Naive thymus-derived CD8-positive, alpha-beta T cell (primary cell): ENCODE data around the gene TBC1D9B. TPM values are rescaled to one million over a fixed set of nuclear protein-coding genes. Genes with fewer than 3 reads are reported as not detected.

Source experiments
- ATAC-seq, 2 donors: fragments of 150-1000 bp; cut with Tn5 transposase in 1 of 2; sonication (Bioruptor Pico), chemical (Tn5 transposase) in 1 of 2; 1 replicate in 1 of 2; 2 replicates in 1 of 2; pipeline ENCODE4 v1.10.0; 2021; ENCODE audit warnings: mild to moderate bottlenecking in 2 of 2, moderate library complexity in 2 of 2
- POLR2A ChIA-PET: fragments of 350-600 bp; sonication (Branson Sonifier 250); formaldehyde crosslinking; loops from one replicate; lab custom pipeline; 2021; ENCODE audit warnings: antibody characterized with exemption; lab: Charles Lee
- DNase-seq, 10 donors: peaks; one replicate each; pipeline versions ENCODE4 v3.0.0 to v3.0.0-alpha.2; 2020 to 2022
- H3K27ac Mint-ChIP-seq, 10 donors: one replicate each; pipeline ENCODE4 v1.8.0; 2020 to 2022; ENCODE audit warnings: mild to moderate bottlenecking in 10 of 10, mixed read lengths in 10 of 10, moderate library complexity in 4 of 10, inconsistent platforms in 1 of 10
- H3K27me3 Mint-ChIP-seq, 5 donors: one replicate each; pipeline ENCODE4 v1.8.0; 2021 to 2022; ENCODE audit warnings: mixed read lengths in 5 of 5
- H3K36me3 Mint-ChIP-seq, 3 donors: one replicate each; pipeline ENCODE4 v1.8.0; 2020 to 2022; ENCODE audit warnings: mixed read lengths in 3 of 3, mild to moderate bottlenecking in 2 of 3, inconsistent platforms in 1 of 3
- H3K4me1 Mint-ChIP-seq, 4 donors: one replicate each; pipeline ENCODE4 v1.8.0; 2021 to 2022; ENCODE audit warnings: mixed read lengths in 4 of 4
- H3K4me3 Mint-ChIP-seq, 10 donors: one replicate each; pipeline ENCODE4 v1.8.0; 2020 to 2022; ENCODE audit warnings: mild to moderate bottlenecking in 10 of 10, mixed read lengths in 10 of 10, moderate library complexity in 6 of 10, inconsistent platforms in 1 of 10
- H3K9me3 Mint-ChIP-seq, 9 donors: one replicate each; pipeline ENCODE4 v1.8.0; 2020 to 2022; ENCODE audit warnings: mixed read lengths in 9 of 9, mild to moderate bottlenecking in 3 of 9, inconsistent platforms in 1 of 9, moderate library complexity in 1 of 9
- polyA plus RNA-seq, 3 donors: library from polyadenylated mRNA; unstranded; fragments of 300-500 nt; fragmentation: Illumina TruSeq; gene quantifications; one replicate each; pipeline ENCODE4 v1.2.3, GENCODE V29; 2021
- total RNA-seq, 8 experiments: library from RNA in 2 of 8; stranded (reverse) in 2 of 8; gene quantifications; one replicate each; pipeline ENCODE4 v1.2.3 and lab custom pipeline; 2021 to 2026

TBC1D9B gene
- total RNA-seq (10 to 100 TPM; 88.1 to 89.2 TPM), polyA plus RNA-seq (10 to 100 TPM; 11.0 to 40.6 (median 20.8) TPM), total RNA-seq (lab: John Stamatoyannopoulos, UW) (99.2 to 138 (median 119) reads per million in 6 experiments)

DNA sequence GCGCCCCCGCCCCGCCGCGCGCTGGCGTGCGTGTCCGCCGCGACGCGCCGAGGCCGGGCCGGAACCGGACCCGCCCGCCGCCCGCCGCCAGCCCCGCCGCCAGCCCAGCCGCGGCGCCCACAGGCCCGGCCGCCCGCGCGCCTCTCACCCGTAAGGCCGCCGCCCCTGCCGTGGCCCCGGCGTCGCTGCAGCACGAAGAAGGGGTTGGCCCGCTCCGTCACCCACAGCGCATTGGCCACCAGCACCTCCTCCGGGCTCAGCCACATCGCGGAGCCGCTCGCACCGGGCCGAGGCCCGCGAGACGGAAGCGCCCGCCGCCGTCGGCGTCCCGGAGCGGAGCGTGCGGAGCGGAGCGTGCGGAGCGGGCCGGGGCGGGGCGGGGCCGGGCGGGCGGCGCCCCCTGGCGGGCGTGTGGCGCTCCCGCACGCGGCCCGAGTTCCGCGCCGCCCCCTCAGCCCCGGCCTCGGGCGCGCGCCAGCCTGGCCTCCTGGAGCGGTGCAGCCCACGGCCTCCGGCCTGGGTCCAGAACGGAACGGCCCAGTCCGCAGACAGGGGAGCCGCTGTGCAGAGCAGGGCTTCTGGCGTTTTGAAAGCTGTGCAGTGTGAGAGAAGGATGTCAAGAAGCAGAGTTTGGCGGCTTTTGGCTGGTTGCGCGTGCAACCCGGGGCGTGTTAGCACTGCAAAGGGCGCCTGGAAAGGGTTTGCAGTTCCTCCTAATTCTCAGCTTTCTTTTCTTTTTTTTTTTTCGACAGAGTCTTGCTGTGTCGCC, at the start of gene TBC1D9B:
Gene TBC1D9B (minus strand): TSS at position 342 of the 769 bp plus-strand sequence. CDS start 76 bp downstream, at position 266.
- H3K9me3 Mint-ChIP-seq, result no peaks in the 10 kb centered on the region
- peak within 1 kb of the TSS; percentile 58 to 91 (median 86) for H3K27ac Mint-ChIP-seq
- peak; percentile 52 to 86 (median 73) for DNase-seq
- H3K4me3 Mint-ChIP-seq, result peak within 1 kb of the TSS; percentile 82 to 95 (median 89)
- POLR2A ChIA-PET, result interaction anchor here (0.8 to 1.3 kb wide), 6 partner anchors 47 to 106 kb away, joined by 3 to 6 read pairs (median 3); partner anchors contain the start of gene MRNIP
- H3K27me3 Mint-ChIP-seq, result no peaks in the 10 kb centered on the region
- peaks cover 7 to 34% (median 28%) of the 10 kb centered on the region in 4 donors for H3K4me1 Mint-ChIP-seq
- ATAC-seq, result peak; percentile 91 to 95
- H3K36me3 Mint-ChIP-seq, result peaks cover 0 to 19% (median 0%) of the 10 kb centered on the region in 3 donors

DNA sequence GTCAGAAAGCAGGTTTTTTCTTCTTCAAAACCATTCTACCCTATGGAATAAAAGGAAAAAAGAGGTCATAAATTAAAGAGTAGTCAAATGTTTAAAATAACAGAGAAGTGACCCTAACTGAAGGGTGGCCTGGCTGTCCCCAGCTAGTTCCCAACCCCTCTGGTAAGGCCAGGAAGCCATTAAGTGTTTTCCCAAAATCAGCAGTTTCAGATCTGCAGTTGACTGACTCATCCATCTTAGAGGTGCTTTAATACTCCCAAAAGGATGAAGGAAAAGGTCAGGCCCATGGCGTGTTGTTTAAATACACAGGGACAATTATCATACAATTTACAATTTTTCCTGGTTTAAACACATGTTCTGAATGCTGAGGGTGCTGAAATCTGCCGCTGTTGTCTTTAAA, 47.9 kb upstream of the TBC1D9B start:
- H3K4me1 Mint-ChIP-seq, result no peaks in the 10 kb centered on the region
- no peak overlapping the region for H3K27ac Mint-ChIP-seq
- H3K27me3 Mint-ChIP-seq, result no peaks in the 10 kb centered on the region
- peaks cover 12 to 45% (median 18%) of the 10 kb centered on the region in 3 donors for H3K36me3 Mint-ChIP-seq
- ATAC-seq, result no peak
- H3K9me3 Mint-ChIP-seq, result no peaks in the 10 kb centered on the region
- POLR2A ChIA-PET, result no interaction called here
- no peak overlapping the region for H3K4me3 Mint-ChIP-seq
- no peak for DNase-seq

DNA sequence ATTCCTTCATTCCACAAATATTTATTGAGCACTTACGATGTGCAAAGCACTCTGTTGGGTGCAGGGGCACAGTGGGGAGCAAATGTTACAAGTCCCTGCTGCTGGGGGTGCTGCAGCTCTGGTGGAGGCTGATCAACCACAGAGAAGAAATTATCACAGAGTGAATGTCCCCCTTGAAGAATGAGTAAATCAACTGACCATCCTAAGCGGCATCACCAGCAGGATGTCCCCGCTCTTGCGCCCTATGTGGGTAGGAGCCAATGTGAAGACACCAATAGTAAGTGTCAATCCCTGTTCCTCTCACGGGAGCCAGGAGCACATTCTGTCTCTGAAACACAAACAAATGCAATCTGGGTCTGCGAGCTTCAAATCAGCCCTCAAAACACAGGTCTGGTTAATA, 47.4 kb upstream of the TBC1D9B start:
- Mint-ChIP-seq H3K36me3 (peaks cover 14 to 40% (median 18%) of the 10 kb centered on the region in 3 donors), H3K4me3 (no peak overlapping the region), H3K4me1 (no peaks in the 10 kb centered on the region), H3K9me3 (no peaks in the 10 kb centered on the region), H3K27me3 (no peaks in the 10 kb centered on the region), H3K27ac (peak overlapping the region in 1 of 10 donors; percentile 52)
- POLR2A ChIA-PET, result no interaction called here
- no peak for ATAC-seq
- no peak for DNase-seq

DNA sequence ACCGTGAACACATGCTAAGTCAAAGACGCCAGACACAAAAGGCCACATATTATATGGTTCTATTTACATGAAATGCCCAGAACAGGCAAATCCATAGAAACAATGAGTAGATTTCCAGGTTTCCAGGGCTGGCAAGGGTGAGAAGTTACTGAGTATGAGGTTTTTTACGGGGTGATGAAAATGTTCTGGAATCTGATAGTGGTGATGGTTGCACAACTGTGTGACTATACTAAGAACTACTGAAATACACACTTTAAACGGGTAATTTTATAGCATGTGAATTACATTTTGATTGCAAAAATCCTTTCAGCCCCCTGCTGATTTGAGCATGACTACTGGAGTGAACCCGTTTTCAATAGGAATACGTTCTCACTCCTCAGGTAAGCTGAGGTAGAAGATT, 46.7 kb upstream of the TBC1D9B start:
- POLR2A ChIA-PET, result no interaction called here
- H3K4me3 Mint-ChIP-seq, result no peak overlapping the region
- H3K27ac Mint-ChIP-seq, result no peak overlapping the region

DNA sequence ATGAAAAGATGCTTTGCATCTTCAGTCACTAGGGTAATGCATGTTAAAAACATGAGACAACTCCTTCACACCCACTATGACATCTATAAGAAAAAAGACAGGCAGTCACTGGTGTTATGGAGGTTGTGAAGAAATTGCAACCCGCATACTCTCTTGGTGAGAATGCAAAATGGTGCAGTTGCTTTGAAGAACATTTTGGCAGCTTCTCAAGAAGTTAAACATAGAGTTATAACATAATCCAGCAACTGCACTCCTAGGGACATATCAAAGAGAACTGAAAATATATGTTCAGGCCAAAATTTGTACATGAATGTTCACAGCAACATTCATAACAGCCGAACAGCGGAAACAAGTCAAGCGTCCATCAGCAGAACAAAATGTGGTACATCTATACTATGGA, 46.3 kb upstream of the TBC1D9B start:
- peaks cover 14 to 37% (median 18%) of the 10 kb centered on the region in 3 donors for H3K36me3 Mint-ChIP-seq
- H3K9me3 Mint-ChIP-seq, result no peaks in the 10 kb centered on the region
- no peak overlapping the region for H3K4me3 Mint-ChIP-seq
- no peak for ATAC-seq
- H3K27me3 Mint-ChIP-seq, result no peaks in the 10 kb centered on the region
- no peak for DNase-seq
- POLR2A ChIA-PET, result no interaction called here
- H3K27ac Mint-ChIP-seq, result no peak overlapping the region
- H3K4me1 Mint-ChIP-seq, result no peaks in the 10 kb centered on the region

More for the DNA sequence above, 46.7 kb upstream of the TBC1D9B start:
- DNase-seq (no peak), ATAC-seq (no peak)
- no peaks in the 10 kb centered on the region for H3K4me1 Mint-ChIP-seq
- no peaks in the 10 kb centered on the region for H3K9me3 Mint-ChIP-seq
- no peaks in the 10 kb centered on the region for H3K27me3 Mint-ChIP-seq
- peaks cover 14 to 40% (median 18%) of the 10 kb centered on the region in 3 donors for H3K36me3 Mint-ChIP-seq

DNA sequence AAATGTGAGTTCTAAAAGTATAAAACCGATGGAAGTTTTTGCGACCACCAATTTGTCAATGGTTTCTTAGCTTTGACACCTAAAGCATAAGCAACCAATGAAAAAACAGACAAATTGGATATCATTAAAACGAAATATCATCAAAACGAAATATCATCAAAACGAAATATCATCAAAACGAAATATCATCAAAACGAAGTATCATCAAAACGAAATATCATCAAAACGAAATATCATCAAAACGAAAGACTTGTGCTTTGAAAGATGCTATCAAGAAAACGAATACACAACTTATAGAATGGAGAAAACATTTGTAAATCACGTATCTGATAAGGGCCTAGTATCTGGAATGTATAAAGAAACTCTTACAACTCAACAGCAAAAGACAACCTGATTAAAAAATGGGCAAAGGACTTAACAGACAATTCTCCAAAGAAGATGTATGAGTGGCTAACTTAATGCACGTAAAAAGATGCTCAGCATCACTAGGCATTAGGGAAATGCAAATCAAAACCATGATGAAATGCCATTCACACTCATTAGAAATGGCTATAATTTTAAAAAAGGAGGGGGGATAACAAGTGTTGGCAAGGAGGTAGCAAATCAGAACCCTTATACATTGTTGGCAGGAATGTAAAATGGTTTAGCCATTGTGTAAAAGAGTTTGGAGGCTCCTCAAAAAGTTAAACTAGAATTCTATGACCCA, 29.4 kb upstream of the TBC1D9B start:
- Mint-ChIP-seq H3K4me3 (no peak overlapping the region), H3K27me3 (peaks cover 0 to 2% (median 0%) of the 10 kb centered on the region in 5 donors), H3K27ac (no peak overlapping the region), H3K36me3 (peaks cover 0 to 2% (median 0%) of the 10 kb centered on the region in 3 donors), H3K4me1 (no peaks in the 10 kb centered on the region), H3K9me3 (no peaks in the 10 kb centered on the region)
- no peak for DNase-seq
- ATAC-seq, result no peak
- POLR2A ChIA-PET, result no interaction called here

DNA sequence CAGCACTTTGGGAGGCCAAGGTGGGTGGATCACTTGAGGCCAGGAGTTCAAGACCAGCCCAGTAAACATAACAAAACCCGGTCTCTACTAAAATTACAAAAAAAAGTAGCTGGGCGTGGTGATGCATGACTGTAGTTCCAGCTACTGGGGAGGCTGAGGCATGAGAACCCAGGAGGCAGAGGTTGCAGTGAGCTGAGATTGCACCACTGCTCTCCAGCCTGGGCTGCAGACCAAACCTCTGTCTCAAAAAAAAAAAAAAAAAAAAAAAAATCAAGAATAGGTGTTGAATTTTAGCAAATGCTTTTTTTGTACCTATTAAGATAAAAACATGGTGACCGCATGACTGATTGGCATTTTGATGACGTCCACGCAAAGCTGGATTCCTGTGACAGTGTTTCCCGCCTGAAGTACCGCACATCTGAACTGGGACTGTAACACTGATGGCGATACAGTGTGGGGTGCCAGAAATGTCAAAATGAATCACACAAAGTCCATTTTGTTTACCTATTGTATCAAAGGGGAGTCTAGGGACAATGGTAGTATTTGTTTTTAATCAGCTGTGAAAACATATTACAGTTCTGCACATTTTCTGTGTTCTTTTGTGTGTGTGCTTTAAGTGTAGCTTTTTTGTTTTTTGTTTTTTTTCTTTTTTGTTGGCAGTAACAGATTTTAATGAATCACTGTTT, 23.2 kb upstream of the TBC1D9B start:
- no peak overlapping the region for H3K4me3 Mint-ChIP-seq
- H3K4me1 Mint-ChIP-seq, result no peaks in the 10 kb centered on the region
- DNase-seq (no peak), ATAC-seq (no peak)
- no peaks in the 10 kb centered on the region for H3K36me3 Mint-ChIP-seq
- peaks cover 0 to 1% (median 0%) of the 10 kb centered on the region in 5 donors for H3K27me3 Mint-ChIP-seq
- no peaks in the 10 kb centered on the region for H3K9me3 Mint-ChIP-seq
- POLR2A ChIA-PET, result no interaction called here
- no peak overlapping the region for H3K27ac Mint-ChIP-seq

DNA sequence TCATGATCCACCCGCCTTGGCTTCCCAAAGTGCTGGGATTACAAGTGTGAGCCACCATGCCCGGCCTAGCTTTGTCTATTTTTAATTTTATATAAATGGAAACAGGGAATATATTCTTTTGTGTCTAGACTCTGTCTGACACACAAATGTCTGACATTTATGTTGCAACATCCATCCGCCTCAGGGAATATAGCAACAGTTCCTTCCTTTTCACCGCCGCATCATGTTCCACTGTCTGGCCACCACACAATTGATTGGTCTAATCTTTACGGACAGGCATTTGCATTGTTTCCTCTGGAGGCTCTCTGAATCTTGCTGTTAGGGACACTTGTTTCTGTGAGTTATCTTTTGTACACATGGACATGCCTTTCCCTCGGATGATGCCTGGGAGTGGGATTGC, 20.1 kb upstream of the TBC1D9B start:
- DNase-seq (no peak), ATAC-seq (no peak)
- H3K36me3 Mint-ChIP-seq, result no peaks in the 10 kb centered on the region
- H3K4me3 Mint-ChIP-seq, result no peak overlapping the region
- H3K4me1 Mint-ChIP-seq, result peaks cover 0 to 3% (median 0%) of the 10 kb centered on the region in 4 donors
- peaks cover 0 to 1% (median 0%) of the 10 kb centered on the region in 5 donors for H3K27me3 Mint-ChIP-seq
- POLR2A ChIA-PET, result no interaction called here
- H3K9me3 Mint-ChIP-seq, result no peaks in the 10 kb centered on the region
- no peak overlapping the region for H3K27ac Mint-ChIP-seq

DNA sequence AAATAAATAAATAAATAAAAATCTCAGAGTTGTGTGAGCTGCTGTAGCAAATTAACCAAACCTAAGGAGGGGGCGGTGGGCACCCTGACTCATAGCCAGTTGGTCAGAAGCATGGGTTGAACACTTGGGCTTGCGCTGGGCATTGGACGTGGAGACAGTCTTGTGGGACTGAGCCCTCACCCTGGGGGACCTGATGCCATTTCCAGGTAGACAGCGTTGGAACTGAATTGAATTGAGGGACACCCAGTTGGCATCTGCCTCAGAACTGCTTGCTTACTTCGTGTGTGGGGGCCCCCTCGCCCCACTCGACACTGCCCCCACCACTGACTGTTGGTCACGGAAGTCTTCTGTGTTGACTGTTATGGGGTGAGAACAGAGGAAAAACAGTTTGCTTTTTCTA, 19.0 kb upstream of the TBC1D9B start:
- Mint-ChIP-seq H3K36me3 (no peaks in the 10 kb centered on the region), H3K27ac (no peak overlapping the region), H3K9me3 (no peaks in the 10 kb centered on the region), H3K27me3 (peaks cover 0 to 1% (median 0%) of the 10 kb centered on the region in 5 donors), H3K4me1 (peaks cover 0 to 3% (median 0%) of the 10 kb centered on the region in 4 donors), H3K4me3 (no peak overlapping the region)
- no peak for DNase-seq
- POLR2A ChIA-PET, result no interaction called here
- no peak for ATAC-seq

DNA sequence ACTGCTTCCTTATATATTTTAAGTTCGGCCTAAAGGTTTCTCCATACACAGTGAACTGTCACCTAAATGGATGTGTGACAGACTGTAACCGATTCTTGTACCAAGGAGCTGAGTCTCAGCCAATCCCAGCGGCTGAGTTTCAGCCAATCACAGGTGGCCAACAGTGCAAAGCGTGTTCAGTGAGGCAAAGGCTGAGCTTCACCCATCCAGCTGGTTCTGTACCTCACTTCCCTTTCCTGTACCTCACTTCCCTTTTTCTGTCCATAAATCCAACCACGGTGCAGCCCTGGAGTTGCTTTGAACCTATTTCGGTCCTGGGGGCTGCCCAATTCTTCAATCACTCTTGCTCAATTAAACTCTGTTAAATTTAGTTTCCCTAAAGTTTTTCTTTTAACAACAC, 15.7 kb upstream of the TBC1D9B start:
- peaks cover 0 to 7% (median 4%) of the 10 kb centered on the region in 4 donors for H3K4me1 Mint-ChIP-seq
- H3K27me3 Mint-ChIP-seq, result peaks cover 0 to 6% (median 0%) of the 10 kb centered on the region in 5 donors
- no peak for DNase-seq

DNA sequence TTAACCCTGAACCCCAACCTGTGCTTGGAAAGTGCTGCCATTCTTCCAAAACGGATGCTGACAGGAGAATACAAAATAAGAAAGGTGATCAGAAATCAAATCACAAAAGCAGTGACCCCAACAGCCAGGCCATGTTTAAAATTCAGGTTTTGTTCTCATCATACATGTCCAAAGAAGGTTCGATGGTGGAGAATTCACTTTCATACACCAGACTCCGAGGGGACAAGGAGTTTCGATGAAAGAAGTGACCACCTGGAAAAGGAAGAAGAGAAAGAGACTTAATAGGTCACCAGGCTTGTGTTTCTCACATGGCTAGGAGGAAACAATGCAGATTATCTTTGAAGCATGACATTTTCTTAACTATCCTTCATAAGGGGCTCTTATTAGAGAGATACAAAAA, 12.5 kb upstream of the TBC1D9B start:
- no peak overlapping the region for H3K4me3 Mint-ChIP-seq
- POLR2A ChIA-PET, result no interaction called here
- peaks cover 0 to 9% (median 2%) of the 10 kb centered on the region in 5 donors for H3K27me3 Mint-ChIP-seq
- peaks cover 0 to 7% (median 5%) of the 10 kb centered on the region in 4 donors for H3K4me1 Mint-ChIP-seq
- no peak for DNase-seq
- H3K9me3 Mint-ChIP-seq, result no peaks in the 10 kb centered on the region
- H3K36me3 Mint-ChIP-seq, result no peaks in the 10 kb centered on the region
- no peak overlapping the region for H3K27ac Mint-ChIP-seq
- ATAC-seq, result no peak

More for the DNA sequence above, 15.7 kb upstream of the TBC1D9B start:
- peak overlapping the region in 1 of 10 donors; percentile 54 for H3K27ac Mint-ChIP-seq
- no peak for ATAC-seq
- H3K9me3 Mint-ChIP-seq, result no peaks in the 10 kb centered on the region
- POLR2A ChIA-PET, result no interaction called here
- H3K4me3 Mint-ChIP-seq, result no peak overlapping the region
- no peaks in the 10 kb centered on the region for H3K36me3 Mint-ChIP-seq

DNA sequence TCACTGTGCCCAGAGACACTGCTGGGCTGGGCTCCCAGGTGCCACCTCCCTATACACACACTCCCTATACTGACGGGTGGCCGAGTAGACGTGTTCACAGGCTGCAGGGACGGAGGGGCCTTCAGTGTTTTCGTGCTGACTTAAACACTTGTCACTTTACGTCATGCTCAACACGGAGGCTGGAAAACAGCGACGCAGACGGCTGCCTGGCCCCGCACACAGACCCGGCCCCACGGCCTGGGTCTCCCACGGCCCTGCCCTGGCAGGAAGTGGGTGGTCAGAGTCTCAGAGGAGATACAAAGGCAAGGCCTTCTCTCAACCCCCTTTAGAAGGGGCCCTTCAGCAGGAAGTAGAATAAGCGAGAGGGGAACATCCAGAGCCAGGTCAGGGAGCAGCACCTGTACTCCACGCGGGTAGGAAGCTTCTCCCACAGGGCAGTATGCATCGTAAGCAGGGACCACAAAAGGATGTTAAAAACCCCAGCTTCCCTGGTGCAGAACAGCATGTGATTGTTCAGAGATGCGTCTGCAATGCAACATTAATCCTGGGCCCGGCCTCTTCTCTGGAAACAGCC, 11.9 kb upstream of the TBC1D9B start:
- Mint-ChIP-seq H3K4me1 (peaks cover 0 to 7% (median 5%) of the 10 kb centered on the region in 4 donors), H3K4me3 (no peak overlapping the region), H3K27ac (peak overlapping the region in 3 of 10 donors; percentile 46 to 61 (median 52)), H3K27me3 (peaks cover 0 to 9% (median 2%) of the 10 kb centered on the region in 5 donors), H3K36me3 (no peaks in the 10 kb centered on the region), H3K9me3 (no peaks in the 10 kb centered on the region)
- POLR2A ChIA-PET, result interaction anchor here (0.5 kb wide), 1 partner anchor 152 kb away, joined by 4 read pairs; no protein-coding TSS in a partner anchor
- ATAC-seq, result peak; percentile 35
- DNase-seq, result no peak
